Measurements from ENCODE around the gene MRPS2. TPM values are rescaled to one million over a fixed set of nuclear protein-coding genes. Genes with fewer than 3 reads are reported as not detected.

MRPS2 gene
- total RNA-seq, 1 experiment from 2014 or later: 81.0 TPM

- Mint-ChIP-seq H3K36me3 (ENCODE audit: insufficient read depth in 1 of 3, low read depth in 3 of 3) (no peaks in the 10 kb centered on the region), H3K4me3 (no peak overlapping the region), H3K27me3 (ENCODE audit: low read depth) (peaks cover 2% of the 10 kb centered on the region; the same call in 1 of the 2 replicates), H3K9me3 (peaks cover 0 to 5% of the 10 kb centered on the region in 2 experiments; a peak in 2 of 5 replicates), H3K4me1 (peaks cover 4 to 11% of the 10 kb centered on the region in 2 experiments; a peak in 3 of 4 replicates), H3K27ac (no peak overlapping the region)
- no peak overlapping the region; the same call in 1 of the 2 replicates for H3K14ac ChIP-seq (ENCODE audit: insufficient read depth, low read length)
- DNase-seq: no peak
- H3K27ac ChIP-seq (ENCODE audit: insufficient read length, low read depth, low read length): no peak overlapping the region
- H3K18ac ChIP-seq (ENCODE audit: insufficient read length, low read depth, low read length): no peak overlapping the region
- TF ChIP-seq, protein P1, sequence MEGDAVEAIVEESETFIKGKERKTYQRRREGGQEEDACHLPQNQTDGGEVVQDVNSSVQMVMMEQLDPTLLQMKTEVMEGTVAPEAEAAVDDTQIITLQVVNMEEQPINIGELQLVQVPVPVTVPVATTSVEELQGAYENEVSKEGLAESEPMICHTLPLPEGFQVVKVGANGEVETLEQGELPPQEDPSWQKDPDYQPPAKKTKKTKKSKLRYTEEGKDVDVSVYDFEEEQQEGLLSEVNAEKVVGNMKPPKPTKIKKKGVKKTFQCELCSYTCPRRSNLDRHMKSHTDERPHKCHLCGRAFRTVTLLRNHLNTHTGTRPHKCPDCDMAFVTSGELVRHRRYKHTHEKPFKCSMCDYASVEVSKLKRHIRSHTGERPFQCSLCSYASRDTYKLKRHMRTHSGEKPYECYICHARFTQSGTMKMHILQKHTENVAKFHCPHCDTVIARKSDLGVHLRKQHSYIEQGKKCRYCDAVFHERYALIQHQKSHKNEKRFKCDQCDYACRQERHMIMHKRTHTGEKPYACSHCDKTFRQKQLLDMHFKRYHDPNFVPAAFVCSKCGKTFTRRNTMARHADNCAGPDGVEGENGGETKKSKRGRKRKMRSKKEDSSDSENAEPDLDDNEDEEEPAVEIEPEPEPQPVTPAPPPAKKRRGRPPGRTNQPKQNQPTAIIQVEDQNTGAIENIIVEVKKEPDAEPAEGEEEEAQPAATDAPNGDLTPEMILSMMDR (conservative IDR thresholded peaks at IDR 0.05): peak; percentile 26; the same call in 1 of the 3 replicates
- H3K4me1 ChIP-seq (ENCODE audit: insufficient read depth, low read length): no peaks in the 10 kb centered on the region; the same call in 1 of the 2 replicates
- H3K27me3 ChIP-seq (ENCODE audit: insufficient read depth, low read length): no peaks in the 10 kb centered on the region
- H2AFZ ChIP-seq (ENCODE audit: low read length): no peak overlapping the region
- no peak overlapping the region for H3K4me2 ChIP-seq (ENCODE audit: insufficient read depth, insufficient read length, low read length)
- no peak overlapping the region for H3K23ac ChIP-seq (ENCODE audit: insufficient read length, low read depth, low read length)
- no peaks in the 10 kb centered on the region for H3K79me1 ChIP-seq (ENCODE audit: insufficient read depth, low read depth, low read length, poor library complexity, severe bottlenecking)
- no peaks in the 10 kb centered on the region for H3K79me2 ChIP-seq (ENCODE audit: insufficient read depth, low read length)
- no peak overlapping the region for H4K91ac ChIP-seq (ENCODE audit: insufficient read length, low read depth, low read length)
- no peak overlapping the region for H3T11ph ChIP-seq (ENCODE audit: low read length)
- no peaks in the 10 kb centered on the region for H4K20me1 ChIP-seq (ENCODE audit: control insufficient read depth, insufficient read depth, insufficient read length)
- no CpG with 5 or more reads among the region's 21 CpGs for WGBS (ENCODE audit: extremely low coverage, insufficient read length, low lambda C conversion rate)
- no peak overlapping the region for H3K56ac ChIP-seq (ENCODE audit: insufficient read length, low read depth, low read length)
- no peak overlapping the region for H2BK120ac ChIP-seq (ENCODE audit: low read depth, low read length, poor library complexity, severe bottlenecking)
- H3K23me2 ChIP-seq (ENCODE audit: insufficient read length, low read depth, low read length, poor library complexity, severe bottlenecking): no peaks in the 10 kb centered on the region
- H2AK5ac ChIP-seq (ENCODE audit: insufficient read length, low read length): no peak overlapping the region
- no peak overlapping the region for H2BK5ac ChIP-seq (ENCODE audit: insufficient read length, low read length)
- no peak overlapping the region for H3K9ac ChIP-seq (ENCODE audit: extremely low read depth, insufficient read length, low read length)
- no peak overlapping the region for H2BK15ac ChIP-seq (ENCODE audit: low read depth, low read length)
- no peak overlapping the region for H4K5ac ChIP-seq (ENCODE audit: insufficient read length, low read depth, low read length)
- H2BK12ac ChIP-seq (ENCODE audit: insufficient read length, low read depth, low read length): no peak overlapping the region
- no peaks in the 10 kb centered on the region for H3K9me3 ChIP-seq (ENCODE audit: control insufficient read depth, low read depth, low read length)
- no peak overlapping the region for H2BK20ac ChIP-seq (ENCODE audit: low read depth, low read length, poor library complexity, severe bottlenecking)
- no peak overlapping the region for H4K8ac ChIP-seq (replicated peaks; ENCODE audit: insufficient read length, low read depth, low read length)
- H3K4ac ChIP-seq (ENCODE audit: low read depth, low read length): no peak overlapping the region
Observed at GRCh38 chr9:135523521-135524129, 23.1 kb downstream of the MRPS2 start.

Data from H9 (cell line).